WTC11 (cell line): ENCODE data around the gene ADAM11. TPM values are rescaled to one million over a fixed set of nuclear protein-coding genes. Genes with fewer than 3 reads are reported as not detected.

Source experiments
- ATAC-seq: fragments of 200-7000 bp; cut with Tn5 transposase; 2 replicates; pipeline ENCODE4 v1.10.0; 2021; ENCODE audit warnings: mild to moderate bottlenecking, moderate library complexity
- CTCF ChIA-PET: fragments of 300-600 bp; sonication (Branson Sonifier 250); formaldehyde crosslinking; loops from one replicate; lab custom pipeline; 2021; ENCODE audit warnings: antibody characterized with exemption; lab: Charles Lee
- POLR2A ChIA-PET: fragments of 350-600 bp; sonication (Branson Sonifier 250); formaldehyde crosslinking; loops from one replicate; lab custom pipeline; 2021; ENCODE audit warnings: antibody characterized with exemption; lab: Charles Lee
- DNase-seq: peaks from one replicate; pipeline ENCODE4 v3.0.0; 2021; ENCODE audit warnings: low spot score
- H3K27ac Mint-ChIP-seq: 2 replicates; pipeline ENCODE4 v1.8.0; 2021; ENCODE audit warnings: mixed read lengths
- H3K27me3 Mint-ChIP-seq: 2 replicates; pipeline ENCODE4 v1.8.0; 2021; ENCODE audit warnings: low read depth, mild to moderate bottlenecking, moderate library complexity, mixed read lengths
- H3K36me3 Mint-ChIP-seq: 2 replicates; pipeline ENCODE4 v1.8.0; 2021; ENCODE audit warnings: mixed read lengths
- H3K4me1 Mint-ChIP-seq: 2 replicates; pipeline ENCODE4 v1.8.0; 2022; ENCODE audit warnings: mixed read lengths
- H3K4me3 Mint-ChIP-seq: 2 replicates; pipeline ENCODE4 v1.8.0; 2021; ENCODE audit warnings: mild to moderate bottlenecking, moderate library complexity, mixed read lengths
- H3K9me3 Mint-ChIP-seq: 2 replicates; pipeline ENCODE4 v1.8.0; 2021; ENCODE audit warnings: mixed read lengths
- ATF6 ChIP-seq: sonication (generic); formaldehyde crosslinking; IDR thresholded peaks from 2 replicates; pipeline ENCODE4 v1.8.1; 2023; ENCODE audit warnings: mild to moderate bottlenecking, missing genetic modification reagents
- EMX1 ChIP-seq: fragments of 250-450 bp; sonication (Bioruptor Pico); IDR thresholded peaks from 2 replicates; pipeline ENCODE4 v1.8.0; 2021; ENCODE audit warnings: mild to moderate bottlenecking
- ESRRA ChIP-seq: sonication (generic); formaldehyde crosslinking; IDR thresholded peaks from 2 replicates; pipeline ENCODE4 v1.8.1; 2022; ENCODE audit warnings: mild to moderate bottlenecking, missing genetic modification reagents, borderline replicate concordance
- GABPB1 ChIP-seq: sonication (generic); formaldehyde crosslinking; IDR thresholded peaks from 2 replicates; pipeline ENCODE4 v1.8.1; 2023; ENCODE audit warnings: mild to moderate bottlenecking, missing genetic modification reagents
- GTF2I ChIP-seq: fragments of 250-450 bp; sonication (Bioruptor Pico); conservative IDR thresholded peaks from 2 replicates; pipeline ENCODE4 v1.4.0; 2021; ENCODE audit warnings: mild to moderate bottlenecking
- HMGA2 ChIP-seq: fragments of 250-450 bp; sonication (Bioruptor Pico); IDR thresholded peaks from 2 replicates; pipeline ENCODE4 v1.4.0; 2021; ENCODE audit warnings: mild to moderate bottlenecking, moderate library complexity
- IRF2 ChIP-seq: sonication (generic); formaldehyde crosslinking; IDR thresholded peaks from 2 replicates; pipeline ENCODE4 v1.8.0; 2022; ENCODE audit warnings: low read depth, missing genetic modification reagents, borderline replicate concordance
- RELA ChIP-seq: sonication (generic); formaldehyde crosslinking; IDR thresholded peaks from 2 replicates; pipeline ENCODE4 v1.8.1; 2022; ENCODE audit warnings: missing genetic modification reagents, mild to moderate bottlenecking, borderline replicate concordance
- SMAD3 ChIP-seq: sonication (generic); formaldehyde crosslinking; IDR thresholded peaks from 2 replicates; pipeline ENCODE4 v1.8.0; 2022; ENCODE audit warnings: missing genetic modification reagents, mild to moderate bottlenecking, borderline replicate concordance
- SMAD4 ChIP-seq: sonication (generic); formaldehyde crosslinking; IDR thresholded peaks from 2 replicates; pipeline ENCODE4 v1.8.0; 2022; ENCODE audit warnings: mild to moderate bottlenecking, missing genetic modification reagents
- TEAD1 ChIP-seq: sonication (generic); formaldehyde crosslinking; IDR thresholded peaks from 2 replicates; pipeline ENCODE4 v1.8.0; 2022; ENCODE audit warnings: mild to moderate bottlenecking, missing genetic modification reagents
- ZBTB21 ChIP-seq: sonication (generic); formaldehyde crosslinking; IDR thresholded peaks from 2 replicates; pipeline ENCODE4 v1.8.1; 2023; ENCODE audit warnings: mild to moderate bottlenecking, missing genetic modification reagents, borderline replicate concordance
- ZBTB43 ChIP-seq: sonication (generic); formaldehyde crosslinking; IDR thresholded peaks from 2 replicates; pipeline ENCODE4 v1.8.1; 2023; ENCODE audit warnings: mild to moderate bottlenecking, missing genetic modification reagents
- ZNF396 ChIP-seq: fragments of 250-450 bp; sonication (Bioruptor Pico); IDR thresholded peaks from 2 replicates; pipeline ENCODE4 v1.8.0; 2021; ENCODE audit warnings: mild to moderate bottlenecking, moderate library complexity, borderline replicate concordance
- ZNF512 ChIP-seq: sonication (generic); formaldehyde crosslinking; IDR thresholded peaks from 2 replicates; pipeline ENCODE4 v1.8.1; 2022; ENCODE audit warnings: missing genetic modification reagents, borderline replicate concordance
- ZSCAN18 ChIP-seq: fragments of 250-450 bp; sonication (Bioruptor Pico); IDR thresholded peaks from 2 replicates; pipeline ENCODE4 v2.1.2; 2022; ENCODE audit warnings: mild to moderate bottlenecking, moderate library complexity
- total RNA-seq: library from RNA; stranded (reverse); gene quantifications from 3 replicates; pipeline ENCODE4 v1.2.3, GENCODE V29; 2021
- TF ChIP-seq, protein P1 (sequence below): sonication (generic); formaldehyde crosslinking; IDR thresholded peaks from 2 replicates; pipeline ENCODE4 v1.8.0; 2022; ENCODE audit warnings: mild to moderate bottlenecking, missing genetic modification reagents
- TF ChIP-seq, protein P2 (sequence below): sonication (generic); formaldehyde crosslinking; conservative IDR thresholded peaks from 2 replicates; pipeline ENCODE4 v1.8.1; 2023; ENCODE audit warnings: mild to moderate bottlenecking, low read depth, missing genetic modification reagents, moderate library complexity
- TF ChIP-seq, protein P3 (sequence below): sonication (generic); formaldehyde crosslinking; IDR thresholded peaks from 2 replicates; pipeline ENCODE4 v1.8.0; 2022; ENCODE audit warnings: mild to moderate bottlenecking, missing genetic modification reagents
- TF ChIP-seq, protein P4 (sequence below): fragments of 250-450 bp; sonication (Bioruptor Pico); IDR thresholded peaks from 2 replicates; pipeline ENCODE4 v1.9.0; 2021; ENCODE audit warnings: mild to moderate bottlenecking
- TF ChIP-seq, protein P5 (sequence below): sonication (generic); formaldehyde crosslinking; IDR thresholded peaks from 2 replicates; pipeline ENCODE4 v1.8.1; 2023; ENCODE audit warnings: mild to moderate bottlenecking, moderate library complexity, missing genetic modification reagents

The ADAM11 gene
- total RNA-seq, 1 experiment from 2014 or later: 3.0 TPM

DNA sequence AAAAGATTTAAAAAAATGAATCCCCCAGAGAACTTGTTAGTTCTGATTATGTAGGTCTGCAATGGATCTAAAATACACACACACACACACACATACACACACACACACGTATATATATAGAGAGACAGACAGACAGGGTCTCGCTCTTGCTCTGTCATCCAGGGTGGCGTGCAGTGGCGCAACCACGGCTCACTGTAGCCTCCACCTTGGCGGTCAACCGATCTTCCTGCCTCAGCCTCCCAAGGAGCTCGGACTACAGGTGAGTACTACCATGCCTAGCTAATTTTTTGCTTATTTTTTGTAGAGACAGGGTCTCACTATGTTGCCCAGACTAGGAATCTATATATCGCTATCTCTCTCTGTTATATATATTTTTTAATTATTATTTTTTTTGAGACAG, 37.9 kb downstream of the ADAM11 start (continued):
- TF ChIP-seq ZBTB43: no peak
- TF ChIP-seq, protein P1, sequence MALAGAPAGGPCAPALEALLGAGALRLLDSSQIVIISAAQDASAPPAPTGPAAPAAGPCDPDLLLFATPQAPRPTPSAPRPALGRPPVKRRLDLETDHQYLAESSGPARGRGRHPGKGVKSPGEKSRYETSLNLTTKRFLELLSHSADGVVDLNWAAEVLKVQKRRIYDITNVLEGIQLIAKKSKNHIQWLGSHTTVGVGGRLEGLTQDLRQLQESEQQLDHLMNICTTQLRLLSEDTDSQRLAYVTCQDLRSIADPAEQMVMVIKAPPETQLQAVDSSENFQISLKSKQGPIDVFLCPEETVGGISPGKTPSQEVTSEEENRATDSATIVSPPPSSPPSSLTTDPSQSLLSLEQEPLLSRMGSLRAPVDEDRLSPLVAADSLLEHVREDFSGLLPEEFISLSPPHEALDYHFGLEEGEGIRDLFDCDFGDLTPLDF (CRISPR knock-in tag): no peak
- TF ChIP-seq, protein P2, sequence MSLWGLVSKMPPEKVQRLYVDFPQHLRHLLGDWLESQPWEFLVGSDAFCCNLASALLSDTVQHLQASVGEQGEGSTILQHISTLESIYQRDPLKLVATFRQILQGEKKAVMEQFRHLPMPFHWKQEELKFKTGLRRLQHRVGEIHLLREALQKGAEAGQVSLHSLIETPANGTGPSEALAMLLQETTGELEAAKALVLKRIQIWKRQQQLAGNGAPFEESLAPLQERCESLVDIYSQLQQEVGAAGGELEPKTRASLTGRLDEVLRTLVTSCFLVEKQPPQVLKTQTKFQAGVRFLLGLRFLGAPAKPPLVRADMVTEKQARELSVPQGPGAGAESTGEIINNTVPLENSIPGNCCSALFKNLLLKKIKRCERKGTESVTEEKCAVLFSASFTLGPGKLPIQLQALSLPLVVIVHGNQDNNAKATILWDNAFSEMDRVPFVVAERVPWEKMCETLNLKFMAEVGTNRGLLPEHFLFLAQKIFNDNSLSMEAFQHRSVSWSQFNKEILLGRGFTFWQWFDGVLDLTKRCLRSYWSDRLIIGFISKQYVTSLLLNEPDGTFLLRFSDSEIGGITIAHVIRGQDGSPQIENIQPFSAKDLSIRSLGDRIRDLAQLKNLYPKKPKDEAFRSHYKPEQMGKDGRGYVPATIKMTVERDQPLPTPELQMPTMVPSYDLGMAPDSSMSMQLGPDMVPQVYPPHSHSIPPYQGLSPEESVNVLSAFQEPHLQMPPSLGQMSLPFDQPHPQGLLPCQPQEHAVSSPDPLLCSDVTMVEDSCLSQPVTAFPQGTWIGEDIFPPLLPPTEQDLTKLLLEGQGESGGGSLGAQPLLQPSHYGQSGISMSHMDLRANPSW (CRISPR knock-in tag): no peak
- no peak for TF ChIP-seq RELA
- no peak for TF ChIP-seq GABPB1 (CRISPR knock-in tag)
- TF ChIP-seq TEAD1 (CRISPR knock-in tag): no peak

DNA sequence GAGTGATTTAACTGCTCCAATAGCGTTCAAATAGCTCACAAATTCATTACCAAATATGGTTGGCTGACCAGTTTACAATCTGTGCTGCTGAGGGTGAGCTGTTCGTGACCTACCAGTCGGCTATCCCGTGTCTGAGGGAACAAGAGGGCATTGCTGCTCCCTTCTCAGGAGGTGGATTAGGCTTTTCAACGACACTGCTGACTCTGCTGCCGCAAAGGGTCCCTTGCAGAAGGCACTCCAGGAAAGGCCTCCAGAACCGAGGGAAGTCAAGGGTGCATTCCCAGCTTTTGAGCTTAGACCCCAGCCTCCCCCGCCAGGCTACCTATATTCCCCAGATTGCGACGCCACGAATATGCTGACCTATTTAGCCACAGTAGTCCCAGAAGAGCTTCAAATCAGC, 39.0 kb downstream of the ADAM11 start:
- no peak for DNase-seq
- ChIA-PET POLR2A (interaction anchor here (1.2 kb wide), 1 partner anchor 10 kb away, joined by 3 read pairs; no protein-coding TSS in a partner anchor), CTCF (interaction anchor here (1.0 to 3.9 kb wide), 4 partner anchors 17 to 47 kb away, joined by 4 to 22 read pairs (median 5); no protein-coding TSS in a partner anchor)
- Mint-ChIP-seq H3K27me3 (no peaks in the 10 kb centered on the region), H3K9me3 (no peaks in the 10 kb centered on the region), H3K27ac (peak overlapping the region; percentile 73), H3K36me3 (peaks cover 24% of the 10 kb centered on the region), H3K4me3 (no peak overlapping the region), H3K4me1 (peaks cover 22% of the 10 kb centered on the region)
- peak; percentile 44; the same call in 1 of the 2 replicates for ATAC-seq
- TF ChIP-seq, protein P3, sequence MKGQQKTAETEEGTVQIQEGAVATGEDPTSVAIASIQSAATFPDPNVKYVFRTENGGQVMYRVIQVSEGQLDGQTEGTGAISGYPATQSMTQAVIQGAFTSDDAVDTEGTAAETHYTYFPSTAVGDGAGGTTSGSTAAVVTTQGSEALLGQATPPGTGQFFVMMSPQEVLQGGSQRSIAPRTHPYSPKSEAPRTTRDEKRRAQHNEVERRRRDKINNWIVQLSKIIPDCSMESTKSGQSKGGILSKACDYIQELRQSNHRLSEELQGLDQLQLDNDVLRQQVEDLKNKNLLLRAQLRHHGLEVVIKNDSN (CRISPR knock-in tag): no peak
- TF ChIP-seq EMX1 (CRISPR knock-in tag) (no peak), TEAD1 (CRISPR knock-in tag) (no peak), ATF6 (CRISPR knock-in tag) (no peak), ZNF512 (CRISPR knock-in tag) (no peak), SMAD4 (CRISPR knock-in tag) (no peak), IRF2 (CRISPR knock-in tag) (no peak), GTF2I (no peak), HMGA2 (no peak), ESRRA (no peak), ZBTB21 (CRISPR knock-in tag) (no peak), ZSCAN18 (no peak), SMAD3 (CRISPR knock-in tag) (no peak), ZNF396 (no peak)
- TF ChIP-seq, protein P4, sequence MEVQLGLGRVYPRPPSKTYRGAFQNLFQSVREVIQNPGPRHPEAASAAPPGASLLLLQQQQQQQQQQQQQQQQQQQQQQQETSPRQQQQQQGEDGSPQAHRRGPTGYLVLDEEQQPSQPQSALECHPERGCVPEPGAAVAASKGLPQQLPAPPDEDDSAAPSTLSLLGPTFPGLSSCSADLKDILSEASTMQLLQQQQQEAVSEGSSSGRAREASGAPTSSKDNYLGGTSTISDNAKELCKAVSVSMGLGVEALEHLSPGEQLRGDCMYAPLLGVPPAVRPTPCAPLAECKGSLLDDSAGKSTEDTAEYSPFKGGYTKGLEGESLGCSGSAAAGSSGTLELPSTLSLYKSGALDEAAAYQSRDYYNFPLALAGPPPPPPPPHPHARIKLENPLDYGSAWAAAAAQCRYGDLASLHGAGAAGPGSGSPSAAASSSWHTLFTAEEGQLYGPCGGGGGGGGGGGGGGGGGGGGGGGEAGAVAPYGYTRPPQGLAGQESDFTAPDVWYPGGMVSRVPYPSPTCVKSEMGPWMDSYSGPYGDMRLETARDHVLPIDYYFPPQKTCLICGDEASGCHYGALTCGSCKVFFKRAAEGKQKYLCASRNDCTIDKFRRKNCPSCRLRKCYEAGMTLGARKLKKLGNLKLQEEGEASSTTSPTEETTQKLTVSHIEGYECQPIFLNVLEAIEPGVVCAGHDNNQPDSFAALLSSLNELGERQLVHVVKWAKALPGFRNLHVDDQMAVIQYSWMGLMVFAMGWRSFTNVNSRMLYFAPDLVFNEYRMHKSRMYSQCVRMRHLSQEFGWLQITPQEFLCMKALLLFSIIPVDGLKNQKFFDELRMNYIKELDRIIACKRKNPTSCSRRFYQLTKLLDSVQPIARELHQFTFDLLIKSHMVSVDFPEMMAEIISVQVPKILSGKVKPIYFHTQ (CRISPR knock-in tag): no peak
- TF ChIP-seq, protein P5, sequence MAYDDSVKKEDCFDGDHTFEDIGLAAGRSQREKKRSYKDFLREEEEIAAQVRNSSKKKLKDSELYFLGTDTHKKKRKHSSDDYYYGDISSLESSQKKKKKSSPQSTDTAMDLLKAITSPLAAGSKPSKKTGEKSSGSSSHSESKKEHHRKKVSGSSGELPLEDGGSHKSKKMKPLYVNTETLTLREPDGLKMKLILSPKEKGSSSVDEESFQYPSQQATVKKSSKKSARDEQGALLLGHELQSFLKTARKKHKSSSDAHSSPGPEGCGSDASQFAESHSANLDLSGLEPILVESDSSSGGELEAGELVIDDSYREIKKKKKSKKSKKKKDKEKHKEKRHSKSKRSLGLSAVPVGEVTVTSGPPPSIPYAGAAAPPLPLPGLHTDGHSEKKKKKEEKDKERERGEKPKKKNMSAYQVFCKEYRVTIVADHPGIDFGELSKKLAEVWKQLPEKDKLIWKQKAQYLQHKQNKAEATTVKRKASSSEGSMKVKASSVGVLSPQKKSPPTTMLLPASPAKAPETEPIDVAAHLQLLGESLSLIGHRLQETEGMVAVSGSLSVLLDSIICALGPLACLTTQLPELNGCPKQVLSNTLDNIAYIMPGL (CRISPR knock-in tag): no peak
